NCI-H2196 (cell line): ENCODE data around the gene ESYT1.
"Not testable (repeated sequence)": the region's sequence is repeated elsewhere in the genome, so short reads cannot be mapped to it uniquely, and the experiment has no call there.

ENCODE experiments used
- DNase-seq: peaks from one replicate; lab custom pipeline; 2025; ENCODE audit not compliant: unreplicated experiment; lab: John Stamatoyannopoulos, UW

ESYT1 gene

DNA sequence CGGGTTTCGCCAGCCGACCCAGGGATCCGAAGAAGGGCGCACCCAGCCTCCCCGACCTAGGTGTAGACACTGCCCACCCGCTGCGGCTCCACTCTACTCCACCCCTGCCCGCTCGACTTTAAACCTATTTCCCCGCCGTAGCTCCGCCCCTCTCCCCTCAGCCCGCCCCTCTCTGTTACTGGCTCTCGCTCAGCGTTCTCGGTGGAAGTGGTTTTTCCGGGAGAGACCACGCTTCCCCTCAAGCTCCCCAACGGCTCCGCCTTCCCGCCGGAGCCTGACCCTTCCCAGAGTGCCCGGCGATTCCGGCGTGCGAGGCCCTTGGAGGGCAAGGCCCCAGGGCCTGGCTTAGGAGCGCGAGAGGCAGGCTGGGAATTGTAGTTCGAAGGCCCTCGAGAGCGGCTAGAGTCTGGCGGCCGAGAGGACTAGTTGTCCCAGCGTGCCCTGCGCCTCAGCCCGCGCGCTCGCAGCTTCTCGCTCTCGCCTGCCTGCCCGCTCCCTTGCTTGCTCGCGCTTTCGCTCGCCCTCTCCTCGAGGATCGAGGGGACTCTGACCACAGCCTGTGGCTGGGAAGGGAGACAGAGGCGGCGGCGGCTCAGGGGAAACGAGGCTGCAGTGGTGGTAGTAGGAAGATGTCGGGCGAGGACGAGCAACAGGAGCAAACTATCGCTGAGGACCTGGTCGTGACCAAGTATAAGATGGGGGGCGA is 23.8 kb upstream of the ESYT1 start, which contains the start of gene PA2G4:
Gene PA2G4 (plus strand): TSS at position 451 of the 706 bp plus-strand sequence. CDS start 179 bp downstream, at position 630.
- DNase-seq: peak; percentile 99

DNA sequence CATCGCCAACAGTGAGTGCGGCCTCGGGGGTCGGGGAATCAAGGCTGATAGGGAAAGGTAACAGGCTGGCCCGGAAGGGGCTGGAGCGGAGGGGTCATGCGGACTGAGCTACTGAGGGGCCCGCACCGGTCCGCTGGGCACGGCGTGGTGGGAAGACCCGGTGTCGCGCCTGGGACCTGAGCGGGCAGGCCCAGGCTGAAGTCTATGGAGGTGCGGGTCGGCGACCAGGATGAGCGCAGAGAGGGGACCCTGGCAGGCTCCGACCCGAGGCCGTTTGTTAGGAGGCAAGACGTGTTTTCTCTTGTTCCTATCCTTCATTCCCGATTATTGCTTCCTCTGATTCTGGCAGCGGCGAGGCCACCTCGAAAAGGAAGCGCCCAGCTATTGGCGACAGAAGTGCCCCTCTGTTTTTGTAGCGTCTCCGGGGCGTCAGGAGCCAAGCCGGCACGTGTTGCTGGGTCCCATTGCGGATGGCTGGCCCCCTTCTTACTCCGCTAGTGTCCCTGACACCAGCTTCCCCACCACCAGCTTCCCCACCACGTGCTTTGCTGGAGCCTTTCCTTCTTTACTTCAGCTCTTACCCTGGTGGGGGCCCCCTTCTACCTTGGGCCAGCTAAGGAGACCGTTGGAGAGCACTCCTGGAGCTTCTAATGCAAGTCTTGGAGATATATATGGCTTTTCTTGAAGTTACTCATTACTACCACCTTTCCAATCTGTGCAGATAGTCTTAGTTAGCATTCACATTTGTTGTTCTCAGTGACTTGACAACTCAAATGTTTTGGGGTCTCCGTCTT is 23.1 kb upstream of the ESYT1 start:
- DNase-seq: no peak

DNA sequence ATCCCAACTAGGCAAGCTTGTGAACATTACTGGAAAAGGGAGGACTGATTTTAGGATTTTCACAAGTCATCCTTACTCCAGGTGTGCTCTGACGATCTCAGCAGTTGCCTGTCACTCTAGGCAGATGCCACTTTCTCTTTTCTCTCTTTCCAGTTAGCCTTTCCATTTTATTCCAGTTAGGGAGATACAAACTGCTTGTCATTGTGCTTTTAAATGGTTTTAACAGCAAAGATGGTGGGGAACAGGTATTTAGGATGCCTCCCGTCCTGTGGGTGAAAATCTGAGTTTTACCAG is 22.5 kb upstream of the ESYT1 start:
- DNase-seq: no peak

DNA sequence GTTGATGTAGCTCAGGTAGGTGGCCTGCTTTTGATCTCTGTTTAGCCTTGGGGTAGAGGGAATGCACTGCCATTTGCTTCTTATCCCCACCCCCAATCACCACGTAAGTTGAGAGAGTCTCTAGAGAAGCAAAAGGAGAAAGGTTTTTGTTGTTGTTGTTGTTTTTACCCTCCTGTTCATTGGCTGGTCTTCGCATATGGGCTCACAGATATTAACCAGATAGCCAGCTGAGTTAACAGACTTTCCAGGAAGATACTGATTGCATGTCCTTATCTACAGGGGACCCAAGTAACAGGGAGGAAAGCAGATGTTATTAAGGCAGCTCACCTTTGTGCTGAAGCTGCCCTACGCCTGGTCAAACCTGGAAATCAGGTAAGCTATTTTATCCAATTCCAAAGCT is 20.8 kb upstream of the ESYT1 start:
- DNase-seq: no peak

DNA sequence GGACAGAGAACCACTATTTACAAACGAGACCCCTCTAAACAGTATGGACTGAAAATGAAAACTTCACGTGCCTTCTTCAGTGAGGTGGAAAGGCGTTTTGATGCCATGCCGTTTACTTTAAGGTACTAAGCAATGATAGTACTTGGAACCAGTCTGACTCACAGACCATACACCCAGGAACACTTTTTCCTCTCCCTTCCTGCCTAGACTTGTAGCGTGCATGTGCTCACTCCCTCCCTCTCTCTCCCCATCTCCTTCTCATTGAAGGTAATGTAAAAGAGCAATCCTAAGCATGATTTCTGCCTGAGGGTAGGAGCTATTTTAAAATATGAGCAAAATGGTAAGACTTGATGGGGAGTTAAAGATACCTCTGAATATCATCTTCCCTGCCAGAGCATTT is 17.5 kb upstream of the ESYT1 start:
- no peak for DNase-seq

DNA sequence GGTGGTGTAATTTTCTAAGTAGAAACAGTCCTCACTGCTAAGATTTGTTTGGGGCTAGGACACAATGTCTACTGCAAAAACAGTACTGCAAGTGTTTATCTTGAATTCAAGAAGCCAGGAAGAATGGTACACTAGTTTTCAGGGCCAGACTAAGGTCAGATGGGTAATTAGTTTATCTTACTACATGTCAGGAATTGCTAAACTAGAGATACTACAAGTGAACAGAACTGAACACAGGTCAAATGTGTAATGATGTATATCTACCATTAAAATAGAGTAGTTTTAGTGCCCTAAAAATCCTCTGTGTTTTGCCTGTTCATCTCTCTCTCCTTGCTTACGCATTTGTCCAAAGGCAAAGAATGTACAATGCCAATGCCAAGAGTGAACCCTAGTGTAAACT is 14.0 kb upstream of the ESYT1 start:
- no peak for DNase-seq

DNA sequence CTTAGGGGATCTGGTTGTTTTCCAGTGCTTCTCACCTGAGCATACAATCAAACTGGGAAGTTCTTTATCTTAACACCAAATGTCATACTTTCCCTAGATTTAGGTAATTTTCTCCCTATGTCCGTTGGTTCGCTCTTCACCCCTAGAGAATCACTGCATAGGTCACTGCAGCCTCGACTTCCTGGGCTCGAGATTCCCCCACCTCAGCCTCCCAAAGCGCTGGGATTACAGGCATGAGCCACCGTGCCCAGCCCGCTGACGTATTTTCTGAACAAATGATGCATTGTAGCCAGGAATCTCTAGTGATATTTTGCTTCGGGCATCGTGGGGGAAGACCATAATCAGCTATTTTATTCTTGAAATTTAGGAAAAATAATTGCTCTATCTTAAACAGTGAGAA is 12.7 kb upstream of the ESYT1 start:
- DNase-seq: no peak

DNA sequence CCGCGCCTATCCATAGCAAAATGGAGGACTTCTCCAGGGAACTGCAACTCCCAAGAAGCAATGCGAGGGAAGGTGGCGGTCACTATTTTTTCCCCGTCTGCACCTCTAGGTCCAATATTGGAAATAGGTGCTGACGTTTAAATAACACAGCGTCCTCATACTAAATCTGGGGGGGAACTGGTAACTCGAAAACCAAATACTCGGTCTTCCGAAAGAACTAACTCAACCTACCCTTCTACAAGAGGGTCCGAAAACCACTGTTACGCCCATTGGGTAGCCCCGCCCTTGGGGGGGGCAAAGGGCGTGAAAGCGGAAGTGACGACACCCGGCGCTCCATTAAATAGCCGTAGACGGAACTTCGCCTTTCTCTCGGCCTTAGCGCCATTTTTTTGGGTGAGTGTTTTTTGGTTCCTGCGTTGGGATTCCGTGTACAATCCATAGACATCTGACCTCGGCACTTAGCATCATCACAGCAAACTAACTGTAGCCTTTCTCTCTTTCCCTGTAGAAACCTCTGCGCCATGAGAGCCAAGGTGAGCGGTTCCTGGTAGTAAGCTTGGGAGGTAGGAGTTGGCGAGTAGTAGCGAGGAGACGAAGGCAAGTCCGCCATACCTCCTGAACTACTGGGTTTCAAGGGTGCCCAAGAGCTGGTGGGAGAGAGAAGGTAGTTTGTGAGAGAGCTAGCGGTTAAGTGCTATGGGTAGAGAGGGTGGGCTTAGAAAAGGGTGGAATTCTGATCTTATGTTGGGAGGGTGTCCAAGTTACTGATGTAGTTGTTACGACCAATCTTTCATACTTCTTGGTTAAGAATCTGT is 11.6 kb upstream of the ESYT1 start, which contains the start of gene RPL41:
Gene RPL41 (plus strand): TSS at position 367 of the 815 bp plus-strand sequence.
- peak; percentile 95 for DNase-seq

GRCh38 chr12:56117082-56117706 is 10.9 kb upstream of the ESYT1 start:
- DNase-seq: not testable (repeated sequence)

GRCh38 chr12:56117778-56118687 is 10.0 kb upstream of the ESYT1 start, which contains the start of gene ZC3H10:
Gene ZC3H10 (plus strand): TSS chr12:56118266. CDS start chr12:56120563, 2,297 bp downstream.
- peak; percentile 99 for DNase-seq

DNA sequence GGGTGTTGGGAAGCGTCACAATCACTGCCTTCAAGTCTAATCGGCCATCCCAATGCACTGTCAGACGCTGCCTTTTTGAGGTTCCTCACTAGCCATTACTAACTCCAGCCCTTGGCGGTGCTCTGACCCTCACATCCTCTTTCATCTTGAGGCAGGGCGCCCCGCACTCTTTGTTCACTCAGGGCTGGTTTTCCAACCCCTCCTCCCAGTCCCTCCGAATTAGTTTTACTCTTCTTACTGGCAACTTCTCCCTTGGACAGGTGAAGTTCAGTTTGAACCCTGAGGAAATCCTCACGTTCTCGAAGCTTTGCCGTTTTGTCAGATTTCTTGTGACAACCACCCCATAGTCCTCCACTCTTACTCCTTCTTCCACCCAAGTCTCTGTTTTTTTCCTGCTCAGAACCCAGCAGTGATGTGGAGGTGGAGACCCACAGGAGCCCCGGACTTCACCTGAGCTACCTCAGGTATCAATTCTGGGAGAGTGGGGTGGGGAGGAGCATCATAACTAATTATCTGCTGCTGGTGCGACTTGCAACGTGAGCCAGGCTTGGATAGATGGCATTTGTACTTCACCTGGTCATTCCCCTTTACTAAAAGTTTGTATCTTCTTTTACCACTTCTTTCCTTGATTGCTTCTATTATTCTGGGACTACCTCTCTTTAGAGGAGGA is 9.2 kb upstream of the ESYT1 start:
- DNase-seq: no peak

DNA sequence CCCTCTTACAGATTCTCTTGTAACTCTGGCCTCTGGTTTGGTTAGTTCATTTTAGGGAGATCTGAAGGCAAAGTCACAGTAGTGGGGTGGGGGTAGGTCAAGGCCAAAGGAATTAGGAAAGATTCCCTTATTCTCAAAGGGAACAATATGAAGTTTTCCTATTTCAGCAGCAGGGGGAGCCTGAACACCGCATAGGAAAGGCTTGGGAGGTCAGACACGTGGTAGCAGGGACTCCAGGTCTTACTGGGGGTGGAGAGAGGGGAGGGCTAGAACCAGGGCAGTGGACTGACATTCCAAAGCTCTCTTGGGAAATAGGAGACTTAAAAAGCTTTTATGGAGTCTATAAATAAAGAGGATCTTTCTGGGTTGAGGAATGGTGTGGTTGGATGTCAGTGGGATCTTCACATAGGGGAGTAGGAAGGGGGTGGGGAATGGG is 8.7 kb upstream of the ESYT1 start:
- peak; percentile 85 for DNase-seq

DNA sequence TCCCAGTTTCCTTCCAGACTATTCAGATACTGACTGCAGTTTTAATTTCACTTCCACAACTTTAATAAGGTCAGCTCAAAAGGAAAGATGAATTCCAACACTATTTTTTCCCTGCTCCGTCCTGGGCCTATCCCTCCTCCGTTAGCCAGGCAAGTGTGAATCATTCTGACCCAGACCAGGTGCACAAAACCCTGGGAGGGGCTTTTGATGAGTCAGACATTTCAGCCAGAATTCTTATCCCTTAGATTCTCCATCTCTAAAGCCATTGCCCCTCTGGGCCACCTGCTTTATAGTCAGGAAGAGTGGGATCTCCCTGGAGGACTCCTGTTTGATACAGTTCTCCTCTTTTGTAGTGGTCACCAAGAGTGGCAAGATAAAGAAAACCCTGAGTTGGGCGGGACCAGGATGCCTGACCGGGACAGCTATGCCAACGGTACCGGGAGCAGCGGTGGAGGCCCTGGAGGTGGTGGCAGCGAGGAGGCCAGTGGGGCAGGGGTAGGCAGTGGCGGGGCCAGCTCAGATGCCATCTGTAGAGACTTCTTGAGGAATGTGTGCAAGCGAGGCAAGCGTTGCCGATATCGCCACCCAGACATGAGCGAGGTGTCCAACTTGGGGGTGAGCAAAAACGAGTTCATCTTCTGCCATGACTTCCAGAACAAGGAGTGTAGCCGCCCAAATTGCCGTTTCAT is 7.8 kb upstream of the ESYT1 start:
- DNase-seq: no peak

DNA sequence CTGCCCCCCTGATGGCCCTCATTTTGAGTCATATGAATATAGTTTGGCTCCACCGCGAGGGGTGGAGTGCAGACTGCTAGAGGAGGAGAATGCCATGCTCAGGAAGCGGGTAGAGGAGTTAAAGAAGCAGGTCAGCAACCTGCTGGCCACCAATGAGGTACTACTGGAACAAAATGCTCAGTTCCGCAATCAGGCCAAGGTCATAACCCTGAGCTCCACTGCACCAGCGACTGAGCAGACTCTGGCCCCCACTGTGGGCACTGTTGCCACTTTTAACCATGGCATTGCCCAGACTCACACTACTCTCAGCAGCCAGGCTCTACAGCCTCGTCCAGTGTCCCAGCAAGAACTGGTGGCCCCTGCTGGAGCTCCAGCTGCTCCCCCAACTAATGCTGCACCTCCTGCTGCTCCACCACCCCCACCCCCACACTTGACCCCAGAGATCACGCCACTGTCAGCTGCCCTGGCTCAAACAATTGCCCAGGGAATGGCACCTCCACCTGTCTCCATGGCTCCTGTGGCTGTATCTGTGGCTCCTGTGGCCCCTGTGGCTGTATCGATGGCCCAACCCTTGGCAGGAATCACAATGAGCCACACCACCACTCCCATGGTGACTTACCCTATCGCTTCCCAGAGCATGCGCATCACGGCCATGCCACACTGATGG is 6.7 kb upstream of the ESYT1 start:
- no peak for DNase-seq

DNA sequence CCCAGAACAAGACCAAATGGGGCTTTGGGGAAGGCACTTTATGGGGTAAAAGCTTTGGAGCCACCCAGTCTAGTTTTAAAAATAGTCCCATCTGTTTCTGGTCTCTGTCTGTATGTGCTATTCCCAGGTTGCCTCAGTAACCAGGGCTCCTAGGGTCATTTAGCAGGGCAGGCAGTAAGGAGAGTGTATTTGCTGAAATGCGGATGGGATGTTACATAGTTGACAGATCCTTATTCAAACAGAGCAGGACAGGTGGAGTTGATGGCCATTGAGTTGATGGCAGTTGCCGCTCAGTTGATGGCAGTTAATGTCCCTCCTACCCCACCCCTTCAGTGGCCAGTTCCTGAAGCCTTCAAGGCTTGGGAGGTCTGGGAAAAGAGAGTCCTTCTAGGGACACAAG is 5.4 kb upstream of the ESYT1 start:
- DNase-seq: no peak

DNA sequence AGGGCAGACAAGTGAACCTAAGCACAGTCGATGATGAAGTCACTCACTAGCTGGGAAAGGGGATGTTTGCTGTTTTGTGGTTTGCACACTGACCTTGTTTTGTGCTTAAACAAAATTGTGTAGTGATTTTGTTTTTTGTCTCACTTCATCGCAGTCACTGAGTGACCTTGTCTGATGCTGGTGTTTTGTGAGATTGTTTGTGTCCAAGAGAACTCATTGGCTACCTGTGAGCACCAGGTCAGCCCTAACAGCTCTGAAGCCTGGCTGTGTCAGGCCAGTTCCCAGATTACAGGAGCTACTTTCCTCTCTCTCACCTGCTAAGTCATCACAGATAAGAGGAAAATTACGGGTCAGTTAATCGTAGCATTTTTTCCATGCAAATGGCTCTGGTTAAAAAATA is 3.9 kb upstream of the ESYT1 start:
- DNase-seq: no peak

DNA sequence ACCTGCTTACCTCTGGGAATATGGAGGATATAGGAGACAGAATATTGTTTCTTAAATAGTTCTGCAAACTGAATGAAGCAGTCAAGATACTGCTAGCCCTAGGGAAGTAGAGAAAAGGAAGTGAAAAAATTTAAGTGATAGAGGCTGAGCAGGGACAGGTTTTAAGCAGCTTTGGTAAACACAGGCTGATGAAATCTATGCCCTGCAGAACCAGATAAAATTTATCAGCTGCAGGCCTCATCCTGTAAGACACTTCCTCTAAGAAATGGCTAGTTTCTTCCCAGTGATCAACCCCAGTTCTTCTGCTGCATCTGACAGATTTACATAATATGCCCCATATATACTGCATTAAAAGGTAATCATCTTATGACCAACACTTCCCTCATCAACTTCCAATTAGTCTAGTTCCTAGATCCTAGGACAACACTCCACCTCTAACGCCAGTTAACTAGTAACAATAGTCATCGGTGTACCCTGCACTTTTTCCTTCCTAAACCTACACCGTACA is 1.3 kb upstream of the ESYT1 start:
- DNase-seq: no peak

GRCh38 chr12:56127485-56127887 is 581 bp upstream of the ESYT1 start:
- DNase-seq: no peak
